GM12878 (cell line): ENCODE results near the gene MAD1L1. TPM values are rescaled to one million over a fixed set of nuclear protein-coding genes. Genes with fewer than 3 reads are reported as not detected.
"Not testable (repeated sequence)": the region's sequence is repeated elsewhere in the genome, so short reads cannot be mapped to it uniquely, and the experiment has no call there.

Source experiments
- ATAC-seq: fragments of 200-7000 bp; cut with Tn5 transposase; 3 replicates; pipeline ENCODE4 v1.9.1; 2020; ENCODE audit warnings: mild to moderate bottlenecking, moderate library complexity
- BruUV-seq: library from RNA; stranded (reverse); fragments of 400-500 nt; replicated peaks from 2 replicates; lab custom pipeline; 2021; lab: Mats Ljungman, UMichigan
- CTCF ChIA-PET: fragments of 300-600 bp; sonication (Branson Sonifier 250); formaldehyde crosslinking; extraction: SDS; loops from one replicate; lab custom pipeline; 2021; ENCODE audit warnings: inconsistent platforms; lab: Yijun Ruan, JAX
- POLR2A ChIA-PET: fragments of 350-600 bp; formaldehyde crosslinking; extraction: SDS; loops from one replicate; lab custom pipeline; 2021; ENCODE audit warnings: inconsistent platforms; lab: Charles Lee
- RAD21 ChIA-PET: fragments of 300-600 bp; sonication (Branson Sonifier 250); formaldehyde crosslinking; loops from one replicate; lab custom pipeline; 2023; ENCODE audit warnings: antibody characterized with exemption; ENCODE audit not compliant: unreplicated experiment; lab: Charles Lee
- SMC1A ChIA-PET: fragments of 300-600 bp; sonication (Branson Sonifier 250); formaldehyde crosslinking; loops from one replicate; lab custom pipeline; 2023; ENCODE audit not compliant: unreplicated experiment, uncharacterized antibody; lab: Charles Lee
- DNase-seq: peaks from one replicate; pipeline ENCODE4 v3.0.0-alpha.2; 2011; ENCODE audit warnings: low read depth, low spot score
- FAIRE-seq: peaks from 3 replicates; lab custom pipeline; 2011; peaks lifted over from hg19 to GRCh38; lab: Jason Lieb, UNC
- H2AFZ ChIP-seq: 2 replicates; pipeline ENCODE4 v1.6.0; 2011; ENCODE audit warnings: low read depth, low read length, control low read depth; ENCODE audit not compliant: control insufficient read depth
- H3K27ac ChIP-seq: 2 replicates; pipeline ENCODE4 v1.5.1; 2011; ENCODE audit warnings: control low read depth; ENCODE audit not compliant: control insufficient read depth, insufficient read depth
- H3K27me3 ChIP-seq, 2 experiments: replicated peaks in 1 of 2; 2 replicates each; pipeline versions ENCODE4 v1.6.0 to v1.6.1; 2011; ENCODE audit warnings: low read length in 1 of 2; ENCODE audit not compliant: control insufficient read depth in 2 of 2, insufficient read depth in 2 of 2
- H3K36me3 ChIP-seq, 2 experiments: 2 replicates each; pipeline ENCODE4 v1.5.1; 2011; ENCODE audit warnings: low read length in 1 of 2; ENCODE audit not compliant: control insufficient read depth in 2 of 2, insufficient read depth in 2 of 2
- H3K4me1 ChIP-seq: 2 replicates; pipeline ENCODE4 v1.6.1; 2011; ENCODE audit warnings: mild to moderate bottlenecking, low read length, moderate library complexity, mixed read lengths; ENCODE audit not compliant: control insufficient read depth, insufficient read depth
- H3K4me2 ChIP-seq: 2 replicates; pipeline ENCODE4 v1.6.0; 2011; ENCODE audit warnings: control low read depth; ENCODE audit not compliant: control insufficient read depth, insufficient read depth
- H3K4me3 ChIP-seq: fragments of 200-600 bp; sonication (generic); 2 replicates; pipeline ENCODE4 v1.5.1; 2016
- H3K79me2 ChIP-seq: 2 replicates; pipeline ENCODE4 v1.6.0; 2011; ENCODE audit warnings: low read length; ENCODE audit not compliant: control insufficient read depth, insufficient read depth
- H3K9ac ChIP-seq: 2 replicates; pipeline ENCODE4 v1.8.0; 2011; ENCODE audit warnings: low read length, control low read depth, mixed read lengths; ENCODE audit not compliant: control insufficient read depth, insufficient read depth
- H3K9me3 ChIP-seq: replicated peaks from 3 replicates; pipeline ENCODE4 v1.5.1; 2011; ENCODE audit warnings: mild to moderate bottlenecking, low read length; ENCODE audit not compliant: control insufficient read depth, insufficient read depth
- H4K20me1 ChIP-seq: 2 replicates; pipeline ENCODE4 v1.6.0; 2011; ENCODE audit not compliant: control insufficient read depth, insufficient read depth
- WGBS: methylation state at CpG from one replicate; pipeline ENCODE4 v1.1.6; 2016; ENCODE audit warnings: low lambda C conversion rate; ENCODE audit not compliant: insufficient replicate concordance, insufficient coverage; ENCODE audit errors: missing lambda C conversion rate; 5-methylcytosine and 5-hydroxymethylcytosine counted together
- in situ Hi-C: fragments of 300-500 bp; cut with MboI; formaldehyde crosslinking; loops from 9 replicates; pipeline ENCODE4 v1.14.3; 2018; ENCODE audit warnings: mixed read lengths
- intact Hi-C: fragments of 100-400 bp; cut with micrococcal nuclease; formaldehyde crosslinking; loops from one replicate; pipeline ENCODE4 v1.14.2; 2022; ENCODE audit not compliant: unreplicated experiment
- polyA plus RNA-seq, 11 experiments: library from polyadenylated mRNA; depleted of rRNA in 4 of 11; unstranded in 6 of 11; stranded (reverse) in 5 of 11; fragments of >200 nt; fragmentation: Nextera tagmentation in 4 of 11; fragmentation: Illumina TruSeq in 1 of 11; extraction: Ambion mirVana in 4 of 11; extraction: Trizol in 1 of 11; gene quantifications; 1 replicate in 1 of 11; 2 replicates in 10 of 11; pipeline versions ENCODE4 v1.2.1 to v1.2.3, GENCODE V29; 2011 to 2016; ENCODE audit warnings: inconsistent platforms in 2 of 11, missing spikeins in 2 of 11, low read depth in 1 of 11
- total RNA-seq, 4 experiments: library from RNA; depleted of rRNA in 3 of 4; stranded (reverse); fragments of >200 nt in 3 of 4; fragmentation: Illumina TruSeq in 1 of 4; extraction: Trizol in 1 of 4; gene quantifications; 2 replicates each; pipeline versions ENCODE4 v1.2.1 to v1.2.3, GENCODE V29; 2013 to 2021

Gene MAD1L1
- total and polyA plus RNA-seq, 10 of the 15 experiments (the other 5 are each of a cell fraction or from before 2014, with no cell fraction given): 2.2 to 76.8 (median 38.3) TPM

GRCh38 chr7:1828170-1828569, 404.6 kb downstream of the MAD1L1 start:
- H3K4me2 ChIP-seq, H3K4me3 ChIP-seq, H3K27ac ChIP-seq, in situ Hi-C loops, ATAC-seq, POLR2A ChIA-PET, DNase-seq, RAD21 ChIA-PET, H3K36me3 ChIP-seq, H3K9me3 ChIP-seq, H3K79me2 ChIP-seq, H3K27me3 ChIP-seq, BruUV-seq, CTCF ChIA-PET, H3K4me1 ChIP-seq, H2AFZ ChIP-seq, H3K9ac ChIP-seq, SMC1A ChIA-PET, H4K20me1 ChIP-seq, intact Hi-C loops: not testable (repeated sequence)
- 91% methylated on average over 15 of the region's 16 CpGs for WGBS
- peak; percentile 7 for FAIRE-seq

- CTCF ChIA-PET, H3K27ac ChIP-seq, H3K4me1 ChIP-seq, in situ Hi-C loops, intact Hi-C loops, ATAC-seq, POLR2A ChIA-PET, H3K4me2 ChIP-seq, H3K36me3 ChIP-seq, H3K9me3 ChIP-seq, SMC1A ChIA-PET, RAD21 ChIA-PET, H3K9ac ChIP-seq, FAIRE-seq, H3K27me3 ChIP-seq, H4K20me1 ChIP-seq, H3K4me3 ChIP-seq, BruUV-seq, DNase-seq, H3K79me2 ChIP-seq, H2AFZ ChIP-seq: not testable (repeated sequence)
- WGBS: 75% methylated on average over 14 of the region's 27 CpGs
Observed at GRCh38 chr7:1827521-1827981, 405.2 kb downstream of the MAD1L1 start.

GRCh38 chr7:1826931-1827330, 405.8 kb downstream of the MAD1L1 start:
- not testable (repeated sequence) for DNase-seq

More at GRCh38 chr7:1826931-1827330, 405.8 kb downstream of the MAD1L1 start:
- POLR2A ChIA-PET, ATAC-seq, H3K9ac ChIP-seq, BruUV-seq, H3K4me1 ChIP-seq, H3K36me3 ChIP-seq, RAD21 ChIA-PET, H3K4me2 ChIP-seq, CTCF ChIA-PET, FAIRE-seq, H4K20me1 ChIP-seq, H3K9me3 ChIP-seq, H2AFZ ChIP-seq, SMC1A ChIA-PET, H3K79me2 ChIP-seq, intact Hi-C loops, H3K27me3 ChIP-seq, H3K27ac ChIP-seq, H3K4me3 ChIP-seq, in situ Hi-C loops: not testable (repeated sequence)
- WGBS: 87% methylated on average over 14 of the region's 21 CpGs
